ENCODE data around the gene KCNJ1.

- no peak for TF ChIP-seq CTCF (IDR thresholded peaks at IDR 0.05)
- TF ChIP-seq EZH2phosphoT487 (IDR thresholded peaks at IDR 0.05): no peak
- TF ChIP-seq EZH2 (IDR thresholded peaks at IDR 0.05): no peak
These were observed 42.7 kb downstream of the KCNJ1 start for GRCh38 chr11:128824191-128825049.

Data from neural progenitor cell (in vitro differentiated cells).